ENCODE data around the gene ZNF302.

DNA sequence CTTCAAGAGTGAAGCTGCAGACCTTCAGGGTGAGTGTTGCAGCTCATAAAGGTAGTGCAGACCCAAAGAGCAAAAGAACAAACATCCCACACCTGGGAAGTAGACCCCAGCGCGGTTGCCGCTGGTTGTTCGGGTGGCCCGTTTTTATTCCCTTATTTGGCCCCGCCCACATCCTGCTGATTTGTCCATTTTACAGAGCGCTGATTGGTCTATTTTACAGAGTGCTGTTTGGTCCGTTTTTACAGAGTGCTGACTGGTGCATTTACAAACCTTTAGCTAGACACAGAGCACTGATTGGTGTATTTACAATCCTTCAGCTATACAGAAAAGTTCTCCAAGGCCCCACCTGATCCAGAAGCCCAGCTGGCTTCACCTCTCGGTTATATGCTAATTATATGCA lies 1.6 kb upstream of the ZNF302 start:
- no peak for TF ChIP-seq POLR2A (IDR thresholded peaks at IDR 0.05)
- TF ChIP-seq, protein P1, sequence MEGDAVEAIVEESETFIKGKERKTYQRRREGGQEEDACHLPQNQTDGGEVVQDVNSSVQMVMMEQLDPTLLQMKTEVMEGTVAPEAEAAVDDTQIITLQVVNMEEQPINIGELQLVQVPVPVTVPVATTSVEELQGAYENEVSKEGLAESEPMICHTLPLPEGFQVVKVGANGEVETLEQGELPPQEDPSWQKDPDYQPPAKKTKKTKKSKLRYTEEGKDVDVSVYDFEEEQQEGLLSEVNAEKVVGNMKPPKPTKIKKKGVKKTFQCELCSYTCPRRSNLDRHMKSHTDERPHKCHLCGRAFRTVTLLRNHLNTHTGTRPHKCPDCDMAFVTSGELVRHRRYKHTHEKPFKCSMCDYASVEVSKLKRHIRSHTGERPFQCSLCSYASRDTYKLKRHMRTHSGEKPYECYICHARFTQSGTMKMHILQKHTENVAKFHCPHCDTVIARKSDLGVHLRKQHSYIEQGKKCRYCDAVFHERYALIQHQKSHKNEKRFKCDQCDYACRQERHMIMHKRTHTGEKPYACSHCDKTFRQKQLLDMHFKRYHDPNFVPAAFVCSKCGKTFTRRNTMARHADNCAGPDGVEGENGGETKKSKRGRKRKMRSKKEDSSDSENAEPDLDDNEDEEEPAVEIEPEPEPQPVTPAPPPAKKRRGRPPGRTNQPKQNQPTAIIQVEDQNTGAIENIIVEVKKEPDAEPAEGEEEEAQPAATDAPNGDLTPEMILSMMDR (IDR thresholded peaks at IDR 0.05), result no peak
